CD14-positive monocyte (primary cell): ENCODE data around the gene CACNA2D1. TPM values are rescaled to one million over a fixed set of nuclear protein-coding genes. Genes with fewer than 3 reads are reported as not detected.

Experiments used
- DNase-seq, 3 donors: peaks; one replicate each; pipeline ENCODE4 v3.0.0-alpha.2; 2011 to 2022
- H2AFZ ChIP-seq: 2 replicates; pipeline ENCODE4 v1.6.0; 2012; ENCODE audit warnings: mild to moderate bottlenecking, low read depth, low read length, inconsistent platforms; ENCODE audit not compliant: insufficient read depth, poor library complexity, severe bottlenecking
- H3K27ac ChIP-seq, 2 donors: 1 replicate in 1 of 2; 2 replicates in 1 of 2; pipeline ENCODE4 v1.5.1; 2012 to 2013; ENCODE audit warnings: low read length in 2 of 2, control low read depth in 1 of 2, inconsistent platforms in 1 of 2, low read depth in 1 of 2, mild to moderate bottlenecking in 1 of 2
- H3K27me3 ChIP-seq, 2 donors: one replicate each; pipeline versions ENCODE4 v1.6.0 to v1.6.1; 2011 to 2013; ENCODE audit warnings: low read length in 2 of 2; ENCODE audit not compliant: control insufficient read depth in 2 of 2, insufficient read depth in 2 of 2
- H3K36me3 ChIP-seq, 2 donors: replicated peaks in 1 of 2; 1 replicate in 1 of 2; 2 replicates in 1 of 2; pipeline versions ENCODE4 v1.5.1 to v1.6.1; 2012 to 2013; ENCODE audit warnings: low read length in 2 of 2, control low read depth in 1 of 2, inconsistent platforms in 1 of 2, mild to moderate bottlenecking in 1 of 2; ENCODE audit not compliant: insufficient read depth in 2 of 2, control insufficient read depth in 1 of 2
- H3K4me1 ChIP-seq, 2 donors: 1 replicate in 1 of 2; 2 replicates in 1 of 2; pipeline versions ENCODE4 v1.5.1 to v1.6.1; 2012 to 2013; ENCODE audit warnings: low read length in 2 of 2, control low read depth in 1 of 2, inconsistent platforms in 1 of 2, mild to moderate bottlenecking in 1 of 2, moderate library complexity in 1 of 2; ENCODE audit not compliant: insufficient read depth in 2 of 2, control insufficient read depth in 1 of 2
- H3K4me2 ChIP-seq: replicated peaks from 2 replicates; pipeline ENCODE3; 2012; ENCODE audit warnings: low read length, moderate library complexity, mild to moderate bottlenecking; ENCODE audit not compliant: poor library complexity, severe bottlenecking; ENCODE audit errors: extremely low read depth
- H3K4me3 ChIP-seq, 3 experiments: fragments of 200-600 bp in 1 of 3; sonication (generic) in 1 of 3; replicated peaks in 1 of 3; 1 replicate in 2 of 3; 2 replicates in 1 of 3; pipeline ENCODE4 v1.5.1; 2011 to 2013; ENCODE audit warnings: low read length in 3 of 3, mild to moderate bottlenecking in 3 of 3, control low read depth in 2 of 3, low read depth in 2 of 3, inconsistent platforms in 1 of 3, moderate library complexity in 1 of 3
- H3K79me2 ChIP-seq: 2 replicates; pipeline ENCODE4 v1.6.0; 2012; ENCODE audit warnings: mild to moderate bottlenecking, control low read depth, inconsistent platforms, low read length, moderate library complexity; ENCODE audit not compliant: insufficient read depth
- H3K9ac ChIP-seq: 2 replicates; pipeline ENCODE4 v1.6.0; 2017; ENCODE audit warnings: low read length, mild to moderate bottlenecking; ENCODE audit not compliant: insufficient read depth, poor library complexity, severe bottlenecking
- H3K9me3 ChIP-seq, 2 donors: replicated peaks in 1 of 2; 1 replicate in 1 of 2; 2 replicates in 1 of 2; pipeline versions ENCODE4 v1.5.1 to v1.6.1; 2012 to 2013; ENCODE audit warnings: low read length in 2 of 2, control low read depth in 1 of 2; ENCODE audit not compliant: control insufficient read depth in 1 of 2, insufficient read depth in 1 of 2
- H4K20me1 ChIP-seq: 2 replicates; pipeline ENCODE4 v1.6.0; 2012; ENCODE audit warnings: mild to moderate bottlenecking, low read length, control low read depth, moderate library complexity; ENCODE audit not compliant: insufficient read depth
- H3K27ac Mint-ChIP-seq, 7 donors: one replicate each; pipeline ENCODE4 v1.8.0; 2020; ENCODE audit warnings: mild to moderate bottlenecking in 7 of 7, mixed read lengths in 7 of 7, moderate library complexity in 6 of 7, inconsistent platforms in 2 of 7
- H3K27me3 Mint-ChIP-seq, 3 donors: one replicate each; pipeline ENCODE4 v1.8.0; 2021 to 2022; ENCODE audit warnings: low read depth in 3 of 3, mild to moderate bottlenecking in 3 of 3, mixed read lengths in 3 of 3, moderate library complexity in 3 of 3, inconsistent platforms in 1 of 3
- H3K36me3 Mint-ChIP-seq, 2 donors: one replicate each; pipeline ENCODE4 v1.8.0; 2020; ENCODE audit warnings: mixed read lengths in 2 of 2, inconsistent platforms in 1 of 2, mild to moderate bottlenecking in 1 of 2
- H3K4me1 Mint-ChIP-seq: one replicate; pipeline ENCODE4 v1.8.0; 2020; ENCODE audit warnings: mild to moderate bottlenecking, mixed read lengths
- H3K4me3 Mint-ChIP-seq, 2 donors: one replicate each; pipeline ENCODE4 v1.8.0; 2020; ENCODE audit warnings: mild to moderate bottlenecking in 2 of 2, mixed read lengths in 2 of 2, moderate library complexity in 1 of 2
- H3K9me3 Mint-ChIP-seq, 7 donors: one replicate each; pipeline ENCODE4 v1.8.0; 2020 to 2022; ENCODE audit warnings: mixed read lengths in 7 of 7, mild to moderate bottlenecking in 6 of 7, moderate library complexity in 6 of 7, inconsistent platforms in 2 of 7
- WGBS: methylation state at CpG from one replicate; pipeline ENCODE4 v1.1.5; 2013; ENCODE audit warnings: missing lambda C conversion rate; ENCODE audit not compliant: insufficient coverage; 5-methylcytosine and 5-hydroxymethylcytosine counted together
- intact Hi-C, 2 donors: fragments of 100-400 bp; cut with micrococcal nuclease; formaldehyde crosslinking; loops; one replicate each; pipeline versions ENCODE4 v1.15.0 to v1.15.1; 2023
- polyA plus RNA-seq, 3 donors: library from polyadenylated mRNA; depleted of rRNA in 1 of 3; unstranded in 2 of 3; stranded (reverse) in 1 of 3; fragments of 300-500 nt in 2 of 3; fragments of >200 nt in 1 of 3; fragmentation: Illumina TruSeq in 2 of 3; gene quantifications; 1 replicate in 2 of 3; 2 replicates in 1 of 3; pipeline ENCODE4 v1.2.3, GENCODE V29; 2012 to 2021
- TF ChIP-seq, protein P1 (sequence below): fragments of 200-600 bp; IDR thresholded peaks from one replicate; pipeline ENCODE4 v1.8.0; 2022; ENCODE audit warnings: antibody characterized with exemption, mild to moderate bottlenecking

CACNA2D1 gene
- polyA plus RNA-seq, 3 donors, result 0.02 TPM; not detected in 2

DNA sequence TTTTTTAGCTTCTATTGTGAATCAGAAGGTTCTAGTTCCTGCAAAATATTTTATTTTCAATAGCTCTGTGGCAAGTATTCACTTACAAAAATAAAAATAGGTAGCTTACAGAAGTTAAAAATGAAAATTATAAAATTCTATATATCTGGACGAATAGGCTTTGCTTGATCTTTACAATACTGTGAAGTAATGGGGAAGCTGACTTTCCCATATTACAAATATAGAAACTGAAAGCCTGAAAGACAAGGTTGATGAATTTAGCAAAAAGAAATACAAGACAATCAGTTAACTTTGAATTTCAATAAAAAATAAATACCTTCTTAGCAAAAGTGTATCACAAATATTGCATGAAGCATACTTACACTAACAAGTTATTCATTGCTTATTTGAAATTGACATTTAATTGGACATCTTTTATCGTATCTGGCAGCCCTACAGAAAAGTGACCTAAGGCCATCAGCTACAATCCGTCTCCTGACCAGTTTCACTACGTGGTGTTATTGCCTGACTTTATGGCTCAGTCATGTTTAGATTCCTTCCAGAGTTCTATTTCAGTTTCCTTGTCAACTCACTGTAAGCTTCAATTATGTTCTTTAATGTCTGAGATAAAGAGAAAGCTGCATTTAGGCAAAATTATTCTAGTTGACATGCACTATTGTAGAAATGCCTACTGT lies 363.2 kb downstream of the CACNA2D1 start:
- H4K20me1 ChIP-seq, result no peaks in the 10 kb centered on the region
- peaks cover 0 to 2% (median 0%) of the 10 kb centered on the region in 3 donors for H3K27me3 Mint-ChIP-seq
- H3K4me3 Mint-ChIP-seq, result no peak overlapping the region
- no peaks in the 10 kb centered on the region for H3K79me2 ChIP-seq
- no peak overlapping the region for H3K4me3 ChIP-seq
- no peaks in the 10 kb centered on the region for H3K9me3 Mint-ChIP-seq
- no peak overlapping the region for H3K27ac Mint-ChIP-seq
- H3K4me1 ChIP-seq, result no peaks in the 10 kb centered on the region
- no peak overlapping the region for H2AFZ ChIP-seq
- no peaks in the 10 kb centered on the region for H3K36me3 ChIP-seq
- H3K9ac ChIP-seq, result no peak overlapping the region
- TF ChIP-seq, protein P1, sequence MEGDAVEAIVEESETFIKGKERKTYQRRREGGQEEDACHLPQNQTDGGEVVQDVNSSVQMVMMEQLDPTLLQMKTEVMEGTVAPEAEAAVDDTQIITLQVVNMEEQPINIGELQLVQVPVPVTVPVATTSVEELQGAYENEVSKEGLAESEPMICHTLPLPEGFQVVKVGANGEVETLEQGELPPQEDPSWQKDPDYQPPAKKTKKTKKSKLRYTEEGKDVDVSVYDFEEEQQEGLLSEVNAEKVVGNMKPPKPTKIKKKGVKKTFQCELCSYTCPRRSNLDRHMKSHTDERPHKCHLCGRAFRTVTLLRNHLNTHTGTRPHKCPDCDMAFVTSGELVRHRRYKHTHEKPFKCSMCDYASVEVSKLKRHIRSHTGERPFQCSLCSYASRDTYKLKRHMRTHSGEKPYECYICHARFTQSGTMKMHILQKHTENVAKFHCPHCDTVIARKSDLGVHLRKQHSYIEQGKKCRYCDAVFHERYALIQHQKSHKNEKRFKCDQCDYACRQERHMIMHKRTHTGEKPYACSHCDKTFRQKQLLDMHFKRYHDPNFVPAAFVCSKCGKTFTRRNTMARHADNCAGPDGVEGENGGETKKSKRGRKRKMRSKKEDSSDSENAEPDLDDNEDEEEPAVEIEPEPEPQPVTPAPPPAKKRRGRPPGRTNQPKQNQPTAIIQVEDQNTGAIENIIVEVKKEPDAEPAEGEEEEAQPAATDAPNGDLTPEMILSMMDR, result no peak
- H3K36me3 Mint-ChIP-seq, result no peaks in the 10 kb centered on the region
- no peak for DNase-seq
- no peaks in the 10 kb centered on the region for H3K27me3 ChIP-seq
- H3K4me1 Mint-ChIP-seq, result no peaks in the 10 kb centered on the region
- 100% methylated on average over 1 of the region's 4 CpGs for WGBS
- H3K4me2 ChIP-seq, result no peak overlapping the region
- H3K9me3 ChIP-seq, result no peaks in the 10 kb centered on the region
- intact Hi-C loops, result no loop called here
- H3K27ac ChIP-seq, result no peak overlapping the region

DNA sequence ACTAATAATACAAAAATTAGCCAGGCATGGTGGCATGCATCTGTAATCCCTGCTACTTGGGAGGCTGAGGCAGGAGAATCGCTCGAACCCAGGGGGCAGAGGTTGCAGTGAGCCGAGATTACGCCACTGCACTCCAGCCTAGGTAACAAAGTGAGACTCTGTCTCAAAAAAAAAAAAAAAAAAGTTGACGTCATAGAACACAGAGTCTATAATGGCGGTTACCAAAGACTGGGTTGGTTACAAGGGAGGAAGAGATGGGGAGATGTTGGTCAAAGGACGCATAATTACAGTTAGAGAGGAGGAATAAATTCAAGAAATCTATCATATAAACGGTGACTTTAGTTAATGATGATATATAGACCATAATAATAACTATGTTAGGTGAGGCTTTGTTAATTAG lies 364.1 kb downstream of the CACNA2D1 start:
- no peak overlapping the region for H3K27ac Mint-ChIP-seq
- no peaks in the 10 kb centered on the region for H3K79me2 ChIP-seq
- TF ChIP-seq, protein P1, result no peak
- no peak overlapping the region for H3K4me3 ChIP-seq
- no peak overlapping the region for H3K4me2 ChIP-seq
- H3K36me3 ChIP-seq, result no peaks in the 10 kb centered on the region
- H3K27me3 Mint-ChIP-seq, result peaks cover 0 to 3% (median 0%) of the 10 kb centered on the region in 3 donors
- no peak overlapping the region for H3K9ac ChIP-seq
- H3K27ac ChIP-seq, result no peak overlapping the region
- WGBS, result no CpG with 5 or more reads among the region's 8 CpGs
- H3K9me3 ChIP-seq, result no peaks in the 10 kb centered on the region
- no peak overlapping the region for H2AFZ ChIP-seq
- H3K4me1 ChIP-seq, result no peaks in the 10 kb centered on the region
- no peak overlapping the region for H3K4me3 Mint-ChIP-seq
- no peaks in the 10 kb centered on the region for H3K27me3 ChIP-seq
- no peaks in the 10 kb centered on the region for H4K20me1 ChIP-seq
- no peaks in the 10 kb centered on the region for H3K4me1 Mint-ChIP-seq
- no peak for DNase-seq
- no peaks in the 10 kb centered on the region for H3K36me3 Mint-ChIP-seq
- intact Hi-C loops, result no loop called here
- H3K9me3 Mint-ChIP-seq, result peaks cover 0 to 1% (median 0%) of the 10 kb centered on the region in 7 donors
